H9 (cell line): Measurements from ENCODE around the gene DMWD. TPM values are rescaled to one million over a fixed set of nuclear protein-coding genes. Genes with fewer than 3 reads are reported as not detected.

Source experiments
- DNase-seq: peaks from one replicate; pipeline ENCODE4 v3.0.0-alpha.2; 2017
- H2AFZ ChIP-seq: one replicate; pipeline ENCODE4 v1.6.1; 2013; ENCODE audit warnings: mild to moderate bottlenecking, low read length, control low read depth, moderate library complexity
- H2AK5ac ChIP-seq: 2 replicates; pipeline ENCODE4 v1.6.1; 2013; ENCODE audit warnings: low read length, control low read depth, mixed read lengths; ENCODE audit not compliant: insufficient read length
- H2BK120ac ChIP-seq: one replicate; pipeline ENCODE4 v1.6.1; 2013; ENCODE audit warnings: low read depth, mild to moderate bottlenecking, low read length, control low read depth, inconsistent platforms; ENCODE audit not compliant: poor library complexity, severe bottlenecking
- H2BK12ac ChIP-seq: 2 replicates; pipeline ENCODE4 v1.6.1; 2013; ENCODE audit warnings: low read length, control low read depth, mixed read lengths, low read depth; ENCODE audit not compliant: insufficient read length
- H2BK15ac ChIP-seq: 2 replicates; pipeline ENCODE4 v1.6.1; 2013; ENCODE audit warnings: low read depth, low read length, control low read depth
- H2BK20ac ChIP-seq: one replicate; pipeline ENCODE4 v1.6.1; 2013; ENCODE audit warnings: low read depth, mild to moderate bottlenecking, low read length, control low read depth, inconsistent platforms; ENCODE audit not compliant: poor library complexity, severe bottlenecking
- H2BK5ac ChIP-seq: 2 replicates; pipeline ENCODE4 v1.6.1; 2013; ENCODE audit warnings: low read length, control low read depth, mixed read lengths; ENCODE audit not compliant: insufficient read length
- H3K14ac ChIP-seq: 2 replicates; pipeline ENCODE4 v1.6.1; 2013; ENCODE audit warnings: low read length, control low read depth; ENCODE audit not compliant: insufficient read depth
- H3K18ac ChIP-seq: 2 replicates; pipeline ENCODE4 v1.6.1; 2013; ENCODE audit warnings: low read depth, mild to moderate bottlenecking, mixed read lengths, low read length, control low read depth; ENCODE audit not compliant: insufficient read length
- H3K23ac ChIP-seq: 2 replicates; pipeline ENCODE4 v1.6.1; 2013; ENCODE audit warnings: low read length, control low read depth, mixed read lengths, low read depth; ENCODE audit not compliant: insufficient read length
- H3K23me2 ChIP-seq: 2 replicates; pipeline ENCODE4 v1.6.1; 2013; ENCODE audit warnings: low read depth, mild to moderate bottlenecking, mixed read lengths, low read length, control low read depth; ENCODE audit not compliant: insufficient read length, poor library complexity, severe bottlenecking
- H3K27ac ChIP-seq: 2 replicates; pipeline ENCODE4 v1.5.1; 2013; ENCODE audit warnings: low read length, control low read depth, mixed read lengths, low read depth; ENCODE audit not compliant: insufficient read length
- H3K27me3 ChIP-seq: 2 replicates; pipeline ENCODE4 v1.6.1; 2013; ENCODE audit warnings: low read length, control low read depth, inconsistent platforms; ENCODE audit not compliant: insufficient read depth
- H3K4ac ChIP-seq: 2 replicates; pipeline ENCODE4 v1.6.1; 2013; ENCODE audit warnings: low read depth, mild to moderate bottlenecking, control low read depth, inconsistent platforms, low read length, moderate library complexity
- H3K4me1 ChIP-seq: 2 replicates; pipeline ENCODE4 v1.6.1; 2013; ENCODE audit warnings: low read length, control low read depth, inconsistent platforms; ENCODE audit not compliant: insufficient read depth
- H3K4me2 ChIP-seq: 2 replicates; pipeline ENCODE4 v1.6.1; 2013; ENCODE audit warnings: low read length, control low read depth, mixed read lengths; ENCODE audit not compliant: insufficient read length, insufficient read depth
- H3K56ac ChIP-seq: 2 replicates; pipeline ENCODE4 v1.6.1; 2013; ENCODE audit warnings: low read depth, mild to moderate bottlenecking, mixed read lengths, low read length, control low read depth; ENCODE audit not compliant: insufficient read length
- H3K79me1 ChIP-seq: 2 replicates; pipeline ENCODE4 v1.6.1; 2013; ENCODE audit warnings: low read depth, mild to moderate bottlenecking, moderate library complexity, low read length, control low read depth, inconsistent platforms; ENCODE audit not compliant: insufficient read depth, poor library complexity, severe bottlenecking
- H3K79me2 ChIP-seq: 2 replicates; pipeline ENCODE4 v1.6.1; 2013; ENCODE audit warnings: low read length, control low read depth, inconsistent platforms; ENCODE audit not compliant: insufficient read depth
- H3K9ac ChIP-seq: 2 replicates; pipeline ENCODE4 v1.6.1; 2013; ENCODE audit warnings: low read length, control low read depth, mixed read lengths; ENCODE audit not compliant: insufficient read length; ENCODE audit errors: extremely low read depth
- H3K9me3 ChIP-seq: one replicate; pipeline ENCODE4 v1.6.1; 2013; ENCODE audit warnings: low read depth, low read length, inconsistent platforms; ENCODE audit not compliant: control insufficient read depth
- H3T11ph ChIP-seq: one replicate; pipeline ENCODE4 v1.6.1; 2013; ENCODE audit warnings: mild to moderate bottlenecking, low read length, control low read depth, inconsistent platforms
- H4K20me1 ChIP-seq: one replicate; pipeline ENCODE4 v1.6.1; 2013; ENCODE audit not compliant: control insufficient read depth, insufficient read length, insufficient read depth
- H4K5ac ChIP-seq: 2 replicates; pipeline ENCODE4 v1.6.1; 2013; ENCODE audit warnings: low read depth, mild to moderate bottlenecking, mixed read lengths, low read length, control low read depth; ENCODE audit not compliant: insufficient read length
- H4K8ac ChIP-seq: replicated peaks from 2 replicates; pipeline ENCODE4 v1.6.1; 2013; ENCODE audit warnings: low read length, control low read depth, mixed read lengths, low read depth; ENCODE audit not compliant: insufficient read length
- H4K91ac ChIP-seq: 2 replicates; pipeline ENCODE4 v1.6.1; 2013; ENCODE audit warnings: low read depth, mild to moderate bottlenecking, moderate library complexity, mixed read lengths, low read length, control low read depth; ENCODE audit not compliant: insufficient read length
- H3K27ac Mint-ChIP-seq, 3 experiments: 2 replicates in 2 of 3; 3 replicates in 1 of 3; pipeline ENCODE4 v1.8.0; 2020 to 2021; ENCODE audit warnings: mixed read lengths in 3 of 3, mild to moderate bottlenecking in 1 of 3, moderate library complexity in 1 of 3
- H3K27me3 Mint-ChIP-seq: 2 replicates; pipeline ENCODE4 v1.8.0; 2021; ENCODE audit warnings: low read depth, mild to moderate bottlenecking, moderate library complexity, mixed read lengths
- H3K36me3 Mint-ChIP-seq, 3 experiments: 2 replicates in 2 of 3; 3 replicates in 1 of 3; pipeline ENCODE4 v1.8.0; 2020 to 2021; ENCODE audit warnings: low read depth in 3 of 3, mixed read lengths in 3 of 3; ENCODE audit not compliant: insufficient read depth in 1 of 3
- H3K4me1 Mint-ChIP-seq, 2 experiments: 2 replicates each; pipeline ENCODE4 v1.8.0; 2020; ENCODE audit warnings: mixed read lengths in 2 of 2
- H3K4me3 Mint-ChIP-seq, 2 experiments: 2 replicates in 1 of 2; 3 replicates in 1 of 2; pipeline ENCODE4 v1.8.0; 2020 to 2021; ENCODE audit warnings: mild to moderate bottlenecking in 2 of 2, mixed read lengths in 2 of 2, moderate library complexity in 1 of 2
- H3K9me3 Mint-ChIP-seq, 2 experiments: 2 replicates in 1 of 2; 3 replicates in 1 of 2; pipeline ENCODE4 v1.8.0; 2020; ENCODE audit warnings: mild to moderate bottlenecking in 2 of 2, mixed read lengths in 2 of 2, moderate library complexity in 1 of 2
- CTCF ChIP-seq: fragments of 200-600 bp; sonication (generic); conservative IDR thresholded peaks from 3 replicates; pipeline ENCODE4 v1.8.0; 2021; ENCODE audit warnings: antibody characterized with exemption, mild to moderate bottlenecking
- WGBS: extraction: QIAGEN DNeasy Blood & Tissue Kit; methylation state at CpG from one replicate; pipeline ENCODE4 v1.1.7; 2013; ENCODE audit warnings: missing lambda C conversion rate, low lambda C conversion rate, mixed read lengths; ENCODE audit not compliant: insufficient read length; ENCODE audit errors: extremely low coverage; 5-methylcytosine and 5-hydroxymethylcytosine counted together
- total RNA-seq: library from RNA; stranded (reverse); gene quantifications from 2 replicates; pipeline ENCODE4 v1.2.1, GENCODE V29; 2021

Gene DMWD
- total RNA-seq, 1 experiment from 2014 or later = 75.1 TPM

- TF ChIP-seq CTCF = no peak
- H4K20me1 ChIP-seq = no peaks in the 10 kb centered on the region
- Mint-ChIP-seq H3K36me3 (peaks cover 7 to 30% (median 26%) of the 10 kb centered on the region in 3 experiments; a peak in 6 of 7 replicates), H3K27me3 (peaks cover 4% of the 10 kb centered on the region), H3K4me3 (peak overlapping the region; percentile 85 to 95), H3K9me3 (no peaks in the 10 kb centered on the region), H3K4me1 (peaks cover 24 to 39% of the 10 kb centered on the region in 2 experiments), H3K27ac (peak overlapping the region; percentile 90 to 97 (median 91))
- H2BK15ac ChIP-seq = no peak overlapping the region
- no peak overlapping the region for H4K91ac ChIP-seq
- H4K5ac ChIP-seq = peak overlapping the region; percentile 34
- no peak for DNase-seq
- H3K27me3 ChIP-seq = no peaks in the 10 kb centered on the region
- H3K56ac ChIP-seq = no peak overlapping the region
- H3K4me1 ChIP-seq = 0 out of 2 replicates have a peak, but pooled peaks cover 1% of the 10 kb centered on the region
- peak overlapping the region; percentile 33; the same call in 1 of the 2 replicates for H3K4ac ChIP-seq
- H3K79me2 ChIP-seq = no peaks in the 10 kb centered on the region
- H3K14ac ChIP-seq = peak overlapping the region; percentile 92
- no peaks in the 10 kb centered on the region for H3K9me3 ChIP-seq
- H3K18ac ChIP-seq = peak overlapping the region; percentile 88
- H3K23me2 ChIP-seq = peaks cover 13% of the 10 kb centered on the region
- H4K8ac ChIP-seq = no peak overlapping the region
- H2BK5ac ChIP-seq = no peak overlapping the region
- no peak overlapping the region for H2BK12ac ChIP-seq
- H2BK120ac ChIP-seq = peak overlapping the region; percentile 56
- H3T11ph ChIP-seq = no peak overlapping the region
- no peak overlapping the region for H2BK20ac ChIP-seq
- peak overlapping the region; percentile 43 for H3K9ac ChIP-seq
- peak overlapping the region; percentile 12 for H3K4me2 ChIP-seq
- WGBS = no CpG with 5 or more reads among the region's 18 CpGs
- H3K79me1 ChIP-seq = no peaks in the 10 kb centered on the region
- peak overlapping the region; percentile 43 for H3K27ac ChIP-seq
- no peak overlapping the region for H2AK5ac ChIP-seq
- H3K23ac ChIP-seq = no peak overlapping the region
- H2AFZ ChIP-seq = no peak overlapping the region
Observed at GRCh38 chr19:45816236-45817009, 23.8 kb upstream of the DMWD start.
